ENCODE data around the gene DCAF11. TPM values are rescaled to one million over a fixed set of nuclear protein-coding genes. Genes with fewer than 3 reads are reported as not detected.

DCAF11 gene
- total RNA-seq, 1 experiment from 2014 or later: 68.2 TPM

GRCh38 chr14:24172261-24172860 is 57.8 kb downstream of the DCAF11 start:
- Histone ChIP-seq H2AFZ (ENCODE audit: low read length) (no peak overlapping the region), H4K20me1 (ENCODE audit: low read length) (no peaks in the 10 kb centered on the region)
- BruUV-seq (replicated peaks): no TSS peak

GRCh38 chr14:24172871-24173281 is 58.3 kb downstream of the DCAF11 start:
- no peaks in the 10 kb centered on the region for H3K9me2 ChIP-seq (replicated peaks; ENCODE audit: low read length)
- no peak overlapping the region for H3K9ac ChIP-seq (ENCODE audit: low read length)
- H2AFZ ChIP-seq (ENCODE audit: low read length): no peak overlapping the region
- DNase-seq (no peak), ATAC-seq (no peak)
- H3K9me3 ChIP-seq (ENCODE audit: low read length): no peaks in the 10 kb centered on the region
- H3K27me3 ChIP-seq (ENCODE audit: low read length): no peaks in the 10 kb centered on the region
- BruUV-seq (replicated peaks): no TSS peak
- no peaks in the 10 kb centered on the region for H3K4me1 ChIP-seq (ENCODE audit: insufficient read depth, low read length)
- H3K79me2 ChIP-seq (ENCODE audit: low read length): no peaks in the 10 kb centered on the region
- no peak overlapping the region for H3K27ac ChIP-seq (ENCODE audit: low read length)
- H3K4me2 ChIP-seq (ENCODE audit: low read length): no peak overlapping the region
- no peaks in the 10 kb centered on the region for H3F3A ChIP-seq (ENCODE audit: low read length, unreplicated experiment)
- no peak overlapping the region for H3K4me3 ChIP-seq (ENCODE audit: low read length)
- intact Hi-C loops (cut with micrococcal nuclease): no loop called here
- ChIA-PET CTCF (no interaction called here), POLR2A (ENCODE audit: unreplicated experiment) (no interaction called here)
- no peak for TF ChIP-seq EZH2phosphoT487 (IDR thresholded peaks at IDR 0.05; ENCODE audit: borderline replicate concordance, low read length)
- no peak for TF ChIP-seq EZH2 (IDR thresholded peaks at IDR 0.05; ENCODE audit: low read length, unreplicated experiment)
- no peak for TF ChIP-seq CTCF (conservative IDR thresholded peaks at IDR 0.05; ENCODE audit: low read depth, low read length)
- H3K36me3 ChIP-seq (ENCODE audit: low read depth, low read length): no peaks in the 10 kb centered on the region
- no peaks in the 10 kb centered on the region for H4K20me1 ChIP-seq (ENCODE audit: low read length)

More at GRCh38 chr14:24172261-24172860, 57.8 kb downstream of the DCAF11 start:
- DNase-seq (no peak), ATAC-seq (no peak)
- H3K4me1 ChIP-seq (ENCODE audit: insufficient read depth, low read length): no peaks in the 10 kb centered on the region
- intact Hi-C loops (cut with micrococcal nuclease): no loop called here
- H3K4me2 ChIP-seq (ENCODE audit: low read length): no peak overlapping the region
- no peaks in the 10 kb centered on the region for H3K79me2 ChIP-seq (ENCODE audit: low read length)
- no peak overlapping the region for H3K9ac ChIP-seq (ENCODE audit: low read length)
- no peak for TF ChIP-seq CTCF (conservative IDR thresholded peaks at IDR 0.05; ENCODE audit: low read depth, low read length)
- no peak for TF ChIP-seq EZH2phosphoT487 (IDR thresholded peaks at IDR 0.05; ENCODE audit: borderline replicate concordance, low read length)
- no peak for TF ChIP-seq EZH2 (IDR thresholded peaks at IDR 0.05; ENCODE audit: low read length, unreplicated experiment)
- H3K36me3 ChIP-seq (ENCODE audit: low read depth, low read length): no peaks in the 10 kb centered on the region
- POLR2A ChIA-PET (ENCODE audit: unreplicated experiment): no interaction called here
- H3K9me3 ChIP-seq (ENCODE audit: low read length): no peaks in the 10 kb centered on the region
- no peaks in the 10 kb centered on the region for H3K9me2 ChIP-seq (replicated peaks; ENCODE audit: low read length)
- CTCF ChIA-PET: no interaction called here
- no peaks in the 10 kb centered on the region for H3K27me3 ChIP-seq (ENCODE audit: low read length)
- no peak overlapping the region for H3K4me3 ChIP-seq (ENCODE audit: low read length)
- H3F3A ChIP-seq (ENCODE audit: low read length, unreplicated experiment): no peaks in the 10 kb centered on the region
- no peak overlapping the region for H3K27ac ChIP-seq (ENCODE audit: low read length)

Small RNAs within 50 kb of the gene (microRNA-seq; reads per million reads assigned to microRNA genes)
- not detected for gene MIR7703 (ENCODE audit: unreplicated experiment)

Other genes starting within 250 kb of the DCAF11 start
- 103 and 108 TPM in 2 replicates for gene DHRS4, start 161.0 kb upstream of the DCAF11 start, total RNA-seq (2014; rRNA removed)
- gene DHRS4L2, start 125.8 kb upstream of the DCAF11 start, total RNA-seq (2014; rRNA removed): 16.5 and 26.7 TPM in 2 replicates
- gene CARMIL3, start 62.8 kb upstream of the DCAF11 start, total RNA-seq (2014; rRNA removed): not detected in 2 replicates
- gene CPNE6, start 43.2 kb upstream of the DCAF11 start, total RNA-seq (2014; rRNA removed): not detected in 2 replicates
- gene PCK2, start 20.5 kb upstream of the DCAF11 start, total RNA-seq (2014; rRNA removed): 10.0 and 11.6 TPM in 2 replicates
- gene NRL, start 172 bp downstream of the DCAF11 start, total RNA-seq (2014; rRNA removed): 1.5 and 1.7 TPM in 2 replicates
- gene FITM1, start 15.9 kb downstream of the DCAF11 start, total RNA-seq (2014; rRNA removed): 0.55 TPM in 1 of 2 replicates, not detected in the other
- 140 and 163 TPM in 2 replicates for gene PSME1, start 21.4 kb downstream of the DCAF11 start, total RNA-seq (2014; rRNA removed)
- gene EMC9, start 26.8 kb downstream of the DCAF11 start, total RNA-seq (2014; rRNA removed): 30.1 and 36.7 TPM in 2 replicates
- gene PSME2, start 31.8 kb downstream of the DCAF11 start, total RNA-seq (2014; rRNA removed): 211 and 297 TPM in 2 replicates
- gene RNF31, start 32.7 kb downstream of the DCAF11 start, total RNA-seq (2014; rRNA removed): 69.6 and 79.4 TPM in 2 replicates
- gene IRF9, start 46.5 kb downstream of the DCAF11 start, total RNA-seq (2014; rRNA removed): 10.5 and 20.6 TPM in 2 replicates
- 1.9 and 5.7 TPM in 2 replicates for gene REC8, start 57.3 kb downstream of the DCAF11 start, total RNA-seq (2014; rRNA removed)
- gene IPO4, start 74.0 kb downstream of the DCAF11 start, total RNA-seq (2014; rRNA removed): 193 and 211 TPM in 2 replicates
- 52.1 and 58.3 TPM in 2 replicates for gene TM9SF1, start 80.7 kb downstream of the DCAF11 start, total RNA-seq (2014; rRNA removed)
- gene TSSK4, start 90.9 kb downstream of the DCAF11 start, total RNA-seq (2014; rRNA removed): 0.11 TPM in 1 of 2 replicates, not detected in the other
- gene CHMP4A, start 98.7 kb downstream of the DCAF11 start, total RNA-seq (2014; rRNA removed): 58.3 and 67.9 TPM in 2 replicates
- 16.2 and 23.5 TPM in 2 replicates for gene MDP1, start 101.3 kb downstream of the DCAF11 start, total RNA-seq (2014; rRNA removed)
- gene NEDD8, start 117.6 kb downstream of the DCAF11 start, total RNA-seq (2014; rRNA removed): 330 and 337 TPM in 2 replicates
- 51.8 and 56.9 TPM in 2 replicates for gene GMPR2, start 118.2 kb downstream of the DCAF11 start, total RNA-seq (2014; rRNA removed)
- gene TINF2, start 127.8 kb downstream of the DCAF11 start, total RNA-seq (2014; rRNA removed): 31.7 and 39.8 TPM in 2 replicates
- 2.6 and 3.2 TPM in 2 replicates for gene TGM1, start 148.4 kb downstream of the DCAF11 start, total RNA-seq (2014; rRNA removed)
- 39.2 and 51.5 TPM in 2 replicates for gene RABGGTA, start 156.8 kb downstream of the DCAF11 start, total RNA-seq (2014; rRNA removed)
- gene DHRS1, start 185.0 kb downstream of the DCAF11 start, total RNA-seq (2014; rRNA removed): 15.8 and 15.9 TPM in 2 replicates
- gene NOP9, start 185.1 kb downstream of the DCAF11 start, total RNA-seq (2014; rRNA removed): 30.4 and 35.5 TPM in 2 replicates
- not detected in 2 replicates for gene CIDEB, start 193.2 kb downstream of the DCAF11 start, total RNA-seq (2014; rRNA removed)
- 9.3 and 19.3 TPM in 2 replicates for gene LTB4R2, start 195.4 kb downstream of the DCAF11 start, total RNA-seq (2014; rRNA removed)
- 11.6 and 13.1 TPM in 2 replicates for gene LTB4R, start 196.7 kb downstream of the DCAF11 start, total RNA-seq (2014; rRNA removed)
- gene ADCY4, start 220.3 kb downstream of the DCAF11 start, total RNA-seq (2014; rRNA removed): 0.04 TPM in 1 of 2 replicates, not detected in the other
- gene RIPK3, start 225.2 kb downstream of the DCAF11 start, total RNA-seq (2014; rRNA removed): not detected in 2 replicates